ENCODE measurements around the gene IL4I1.
A peak's percentile ranks its signal among the peaks of the same experiment; 100 is the strongest.

IL4I1 gene

DNA sequence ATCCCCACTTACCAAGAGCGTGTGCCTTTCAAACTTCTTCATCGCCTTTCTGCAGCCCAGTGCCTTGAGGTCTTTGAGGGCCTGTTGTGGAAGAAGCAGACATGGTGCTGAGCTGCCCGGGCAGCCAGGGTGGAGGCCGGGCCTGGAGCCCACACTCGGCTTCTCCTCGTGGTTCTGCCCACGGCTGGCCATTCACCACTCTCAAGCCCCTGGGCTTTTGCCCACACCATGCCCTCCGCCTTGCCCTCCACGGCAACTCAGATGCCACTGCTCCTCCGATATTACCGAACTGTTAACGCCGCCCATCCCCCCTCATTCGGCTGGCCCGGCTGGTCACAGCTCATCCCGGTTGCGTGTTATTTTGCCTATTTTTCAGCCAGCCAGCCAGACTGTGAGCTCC lies 5.3 kb downstream of the IL4I1 start:
- no peak for TF ChIP-seq YY1 (IDR thresholded peaks at IDR 0.05; ENCODE audit: insufficient read depth, insufficient read length)
- TF ChIP-seq ZNF274 (IDR thresholded peaks at IDR 0.05; ENCODE audit: low read depth, low read length): no peak
- TF ChIP-seq SUZ12 (IDR thresholded peaks at IDR 0.05; ENCODE audit: extremely low read depth, insufficient read depth, insufficient read length): no peak
- no peak for DNase-seq (ENCODE audit: low read depth, low spot score)
- Histone ChIP-seq H3K9ac (ENCODE audit: insufficient read length, low read depth) (peak overlapping the region; percentile 51), H3K9me3 (ENCODE audit: insufficient read depth, low read length) (peaks cover 11% of the 10 kb centered on the region; the same call in 1 of the 2 replicates), H3K36me3 (ENCODE audit: insufficient read depth, insufficient read length, low read length) (peaks cover 13% of the 10 kb centered on the region), H3K4me1 (ENCODE audit: insufficient read depth, insufficient read length) (peaks cover 21% of the 10 kb centered on the region), H3K27me3 (ENCODE audit: insufficient read depth, insufficient read length) (no peaks in the 10 kb centered on the region), H3K4me3 (ENCODE audit: insufficient read length, low read depth) (no peak overlapping the region)

DNA sequence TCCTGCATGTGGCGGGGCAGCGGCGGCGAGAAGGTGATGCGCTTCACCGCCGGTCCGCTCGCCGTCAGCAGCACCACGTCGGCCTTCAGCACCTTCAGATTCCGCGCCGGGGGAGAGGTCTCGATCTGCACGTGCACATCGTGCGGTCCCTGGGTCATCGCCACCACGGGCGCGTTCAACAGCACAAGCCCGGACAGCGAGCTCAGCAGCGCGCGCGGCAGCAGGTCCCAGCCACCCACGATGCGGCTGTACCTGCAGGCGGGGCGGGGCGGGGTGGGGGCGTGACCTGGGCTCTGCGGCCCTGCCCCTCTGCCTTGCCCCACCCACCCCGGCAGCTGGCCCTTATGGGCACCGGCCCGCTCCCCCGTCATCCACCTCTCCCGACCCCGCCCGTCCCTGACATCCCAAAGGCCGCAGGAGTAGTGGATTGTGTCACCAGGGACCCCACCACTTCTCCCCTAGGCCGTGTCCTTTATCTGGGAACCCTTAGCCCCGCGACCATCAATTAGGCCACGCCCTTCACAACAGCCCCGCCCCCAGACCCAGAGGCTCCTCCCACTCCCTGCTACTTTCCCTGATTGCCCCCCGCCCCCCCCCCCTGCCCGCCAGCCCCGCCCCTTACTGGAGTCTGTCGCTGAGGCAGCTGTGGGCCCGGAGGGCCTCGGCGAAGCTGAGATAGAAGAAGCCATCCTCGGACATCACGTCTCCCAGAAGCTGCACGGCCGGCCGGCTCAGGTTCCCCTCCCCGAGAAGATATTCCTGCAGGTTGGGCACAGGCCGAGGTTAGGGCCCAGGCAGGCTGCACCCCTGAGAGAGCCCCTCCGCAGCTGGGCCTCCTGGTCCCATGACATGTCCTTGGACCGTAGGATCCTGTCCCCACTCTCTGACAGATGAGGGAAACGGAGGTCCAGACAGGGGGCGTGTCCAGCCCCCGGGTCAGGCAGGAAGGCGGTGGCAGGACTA lies 6.1 kb downstream of the IL4I1 start:
- Histone ChIP-seq H3K9me3 (ENCODE audit: insufficient read depth, low read length) (peaks cover 11% of the 10 kb centered on the region; the same call in 1 of the 2 replicates), H3K9ac (ENCODE audit: insufficient read length, low read depth) (peak overlapping the region; percentile 56), H3K27me3 (ENCODE audit: insufficient read depth, insufficient read length) (no peaks in the 10 kb centered on the region), H3K4me1 (ENCODE audit: insufficient read depth, insufficient read length) (peaks cover 16% of the 10 kb centered on the region), H3K36me3 (ENCODE audit: insufficient read depth, insufficient read length, low read length) (peaks cover 16% of the 10 kb centered on the region), H3K4me3 (ENCODE audit: insufficient read length, low read depth) (peak overlapping the region; percentile 26)
- TF ChIP-seq YY1 (IDR thresholded peaks at IDR 0.05; ENCODE audit: insufficient read depth, insufficient read length) (no peak), SUZ12 (IDR thresholded peaks at IDR 0.05; ENCODE audit: extremely low read depth, insufficient read depth, insufficient read length) (no peak), ZNF274 (IDR thresholded peaks at IDR 0.05; ENCODE audit: low read depth, low read length) (no peak)
- DNase-seq (ENCODE audit: low read depth, low spot score): no peak

GRCh38 chr19:49889687-49890348 lies 6.9 kb downstream of the IL4I1 start:
- DNase-seq (ENCODE audit: low read depth, low spot score): no peak
- Histone ChIP-seq H3K9ac (ENCODE audit: insufficient read length, low read depth) (peak overlapping the region; percentile 56), H3K4me1 (ENCODE audit: insufficient read depth, insufficient read length) (peaks cover 14% of the 10 kb centered on the region), H3K27me3 (ENCODE audit: insufficient read depth, insufficient read length) (no peaks in the 10 kb centered on the region), H3K4me3 (ENCODE audit: insufficient read length, low read depth) (peak overlapping the region; percentile 26), H3K36me3 (ENCODE audit: insufficient read depth, insufficient read length, low read length) (peaks cover 21% of the 10 kb centered on the region), H3K9me3 (ENCODE audit: insufficient read depth, low read length) (peaks cover 11% of the 10 kb centered on the region; the same call in 1 of the 2 replicates)
- TF ChIP-seq ZNF274 (IDR thresholded peaks at IDR 0.05; ENCODE audit: low read depth, low read length) (no peak), YY1 (IDR thresholded peaks at IDR 0.05; ENCODE audit: insufficient read depth, insufficient read length) (no peak), SUZ12 (IDR thresholded peaks at IDR 0.05; ENCODE audit: extremely low read depth, insufficient read depth, insufficient read length) (no peak)

DNA sequence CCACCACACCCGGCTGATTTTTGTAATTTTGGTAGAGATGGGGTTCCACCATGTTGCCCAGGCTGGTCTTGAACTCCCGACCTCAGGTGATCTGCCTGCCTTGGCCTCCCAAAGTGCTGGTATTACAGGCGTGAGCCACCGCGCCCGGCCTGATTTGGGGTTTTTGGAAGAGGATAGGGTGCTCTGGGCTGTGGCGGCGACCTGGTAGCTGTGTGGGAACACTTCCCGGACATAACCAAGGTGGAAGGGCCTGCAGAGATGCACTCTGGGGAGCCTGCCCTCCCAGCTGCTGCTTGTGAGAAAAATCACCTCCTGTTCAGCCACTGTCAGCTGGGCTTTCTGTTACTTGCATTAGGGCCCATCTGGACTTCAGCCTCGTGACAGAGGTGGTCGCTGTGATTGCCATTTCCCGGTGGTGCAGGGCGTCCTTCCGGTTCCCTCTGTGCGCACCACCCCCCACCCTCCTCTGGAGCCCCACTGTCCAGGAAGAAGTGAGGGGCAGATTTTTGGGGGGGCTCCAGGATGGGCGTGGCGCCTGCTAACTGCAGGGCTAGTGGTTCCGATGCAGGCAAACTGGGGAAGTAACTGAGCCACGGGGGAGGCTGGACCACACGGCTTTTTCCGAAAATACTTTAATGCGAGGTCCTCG lies 7.5 kb downstream of the IL4I1 start:
- Histone ChIP-seq H3K4me1 (ENCODE audit: insufficient read depth, insufficient read length) (peaks cover 13% of the 10 kb centered on the region), H3K36me3 (ENCODE audit: insufficient read depth, insufficient read length, low read length) (peaks cover 28% of the 10 kb centered on the region), H3K27me3 (ENCODE audit: insufficient read depth, insufficient read length) (no peaks in the 10 kb centered on the region), H3K4me3 (ENCODE audit: insufficient read length, low read depth) (no peak overlapping the region), H3K9me3 (ENCODE audit: insufficient read depth, low read length) (peaks cover 11% of the 10 kb centered on the region; the same call in 1 of the 2 replicates), H3K9ac (ENCODE audit: insufficient read length, low read depth) (no peak overlapping the region)
- DNase-seq (ENCODE audit: low read depth, low spot score): no peak
- TF ChIP-seq ZNF274 (IDR thresholded peaks at IDR 0.05; ENCODE audit: low read depth, low read length) (no peak), SUZ12 (IDR thresholded peaks at IDR 0.05; ENCODE audit: extremely low read depth, insufficient read depth, insufficient read length) (no peak), YY1 (IDR thresholded peaks at IDR 0.05; ENCODE audit: insufficient read depth, insufficient read length) (no peak)

DNA sequence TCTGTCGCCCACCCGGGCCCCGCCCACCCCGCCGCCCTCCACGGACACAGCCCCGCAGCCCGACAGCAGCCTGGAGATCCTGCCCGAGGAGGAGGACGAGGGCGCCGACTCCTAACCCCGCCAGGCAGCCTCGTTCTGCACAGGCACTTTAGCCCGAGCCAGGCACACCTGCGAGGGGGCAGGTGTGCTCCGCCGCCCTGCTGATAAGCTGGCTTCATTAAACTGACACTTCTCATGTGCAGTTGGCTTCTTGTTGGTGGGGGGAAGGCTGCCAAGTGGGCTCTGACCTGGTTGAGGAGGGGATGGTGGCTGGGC lies 8.2 kb downstream of the IL4I1 start:
- no peaks in the 10 kb centered on the region for H3K27me3 ChIP-seq (ENCODE audit: insufficient read depth, insufficient read length)
- H3K9ac ChIP-seq (ENCODE audit: insufficient read length, low read depth): no peak overlapping the region
- TF ChIP-seq YY1 (IDR thresholded peaks at IDR 0.05; ENCODE audit: insufficient read depth, insufficient read length) (no peak), SUZ12 (IDR thresholded peaks at IDR 0.05; ENCODE audit: extremely low read depth, insufficient read depth, insufficient read length) (no peak), ZNF274 (IDR thresholded peaks at IDR 0.05; ENCODE audit: low read depth, low read length) (no peak)

GRCh38 chr19:49887665-49888509 lies 8.8 kb downstream of the IL4I1 start:
- Histone ChIP-seq H3K9ac (ENCODE audit: insufficient read length, low read depth) (no peak overlapping the region), H3K27me3 (ENCODE audit: insufficient read depth, insufficient read length) (no peaks in the 10 kb centered on the region), H3K4me3 (ENCODE audit: insufficient read length, low read depth) (no peak overlapping the region), H3K9me3 (ENCODE audit: insufficient read depth, low read length) (peaks cover 11% of the 10 kb centered on the region; the same call in 1 of the 2 replicates), H3K36me3 (ENCODE audit: insufficient read depth, insufficient read length, low read length) (peaks cover 41% of the 10 kb centered on the region), H3K4me1 (ENCODE audit: insufficient read depth, insufficient read length) (peaks cover 13% of the 10 kb centered on the region)
- TF ChIP-seq YY1 (IDR thresholded peaks at IDR 0.05; ENCODE audit: insufficient read depth, insufficient read length) (no peak), ZNF274 (IDR thresholded peaks at IDR 0.05; ENCODE audit: low read depth, low read length) (no peak), SUZ12 (IDR thresholded peaks at IDR 0.05; ENCODE audit: extremely low read depth, insufficient read depth, insufficient read length) (no peak)
- no peak for DNase-seq (ENCODE audit: low read depth, low spot score)

More for the DNA sequence above, 8.2 kb downstream of the IL4I1 start:
- no peak for DNase-seq (ENCODE audit: low read depth, low spot score)
- Histone ChIP-seq H3K36me3 (ENCODE audit: insufficient read depth, insufficient read length, low read length) (peaks cover 35% of the 10 kb centered on the region), H3K9me3 (ENCODE audit: insufficient read depth, low read length) (peaks cover 11% of the 10 kb centered on the region; the same call in 1 of the 2 replicates), H3K4me3 (ENCODE audit: insufficient read length, low read depth) (no peak overlapping the region), H3K4me1 (ENCODE audit: insufficient read depth, insufficient read length) (peaks cover 13% of the 10 kb centered on the region)
